GM08714 (cell line): ENCODE results near the gene CORO2A.
"Not testable (repeated sequence)": the region's sequence is repeated elsewhere in the genome, so short reads cannot be mapped to it uniquely, and the experiment has no call there.

Experiments used
- H3K4me3 ChIP-seq: fragments of 200-500 bp; sonication (Bioruptor generic); 2 replicates; pipeline ENCODE4 v1.5.1; 2014; ENCODE audit warnings: mild to moderate bottlenecking, low read length, inconsistent platforms
- ZNF274 ChIP-seq: IDR thresholded peaks from 2 replicates; pipeline ENCODE4 v1.6.1; 2012; ENCODE audit warnings: mild to moderate bottlenecking, low read depth, low read length

The CORO2A gene

DNA sequence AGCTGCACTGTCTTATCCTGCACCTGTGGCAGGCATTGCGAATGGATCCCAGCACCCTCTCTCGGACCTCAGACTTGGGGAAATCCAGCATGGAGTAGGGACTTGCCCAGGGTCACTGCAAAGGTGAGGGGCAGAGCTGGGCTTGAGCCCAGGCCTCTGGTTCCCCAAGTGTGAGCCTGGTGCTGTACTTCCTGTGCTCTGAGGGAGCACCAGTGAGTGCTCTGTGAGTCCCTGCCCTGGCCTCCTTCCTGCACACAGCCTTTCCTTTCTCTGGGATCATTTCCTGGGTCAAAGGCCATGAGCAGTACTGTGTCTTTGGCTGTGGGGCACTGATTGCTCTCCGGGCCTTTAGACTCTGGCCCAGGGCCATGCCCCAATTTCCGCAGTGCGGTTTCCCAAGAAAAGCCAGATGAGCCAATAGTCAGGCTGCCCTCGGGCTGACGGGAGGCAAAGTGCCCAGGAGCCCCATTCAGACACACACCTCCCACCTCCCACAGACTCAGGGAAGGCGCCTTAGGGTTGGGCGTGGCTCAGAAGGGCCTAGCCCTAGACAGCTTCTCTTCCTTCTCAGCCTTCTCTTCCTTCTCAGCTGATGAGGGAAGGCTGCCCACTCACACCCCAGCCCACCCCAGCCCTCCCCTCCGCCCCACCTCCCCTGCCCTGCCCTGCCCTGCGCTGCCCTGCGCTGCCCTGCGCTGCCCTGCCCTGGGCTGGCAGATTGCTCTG lies 50.1 kb downstream of the CORO2A start:
- TF ChIP-seq ZNF274, result no peak

DNA sequence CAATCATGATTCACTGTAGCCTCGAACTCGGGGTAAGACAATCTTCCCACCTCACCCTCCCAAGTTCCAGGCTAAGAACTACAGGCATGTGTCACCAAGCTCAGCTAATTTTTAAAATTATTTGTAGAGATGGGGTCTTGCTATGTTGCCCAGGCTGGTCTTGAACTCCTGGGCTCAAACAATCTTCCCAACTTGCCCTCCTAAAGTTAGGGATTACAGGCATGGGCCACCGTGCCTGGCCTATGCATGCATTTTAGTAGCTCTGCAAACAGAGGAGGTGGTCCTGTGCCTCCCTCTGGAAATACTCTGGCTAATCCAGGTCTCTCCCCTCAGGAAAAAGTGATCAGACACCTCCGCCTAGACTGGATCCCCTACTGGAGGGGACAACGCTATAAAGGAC lies 51.9 kb downstream of the CORO2A start:
- H3K4me3 ChIP-seq, result no peak overlapping the region
- no peak for TF ChIP-seq ZNF274

More for the DNA sequence above, 50.1 kb downstream of the CORO2A start:
- no peak overlapping the region for H3K4me3 ChIP-seq

DNA sequence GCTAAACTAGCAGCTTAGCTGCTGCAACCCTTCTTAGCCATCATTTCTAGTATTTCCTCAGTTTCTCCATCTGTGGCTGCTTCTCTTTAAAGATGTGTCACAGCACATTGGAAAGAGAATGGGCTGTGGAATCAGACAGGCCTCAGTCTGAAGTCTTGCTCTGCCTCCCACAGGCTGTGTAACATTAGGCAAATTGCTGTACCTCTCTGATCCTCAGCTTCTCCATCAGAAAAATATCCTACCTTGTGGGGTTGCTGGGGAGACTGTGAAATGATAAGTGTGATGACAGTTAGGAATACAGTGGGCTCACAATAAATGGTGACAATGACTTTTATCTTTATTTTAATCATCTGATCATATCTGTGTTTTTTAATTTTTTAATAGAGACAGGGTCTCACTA lies 55.9 kb downstream of the CORO2A start:
- TF ChIP-seq ZNF274, result no peak
- no peak overlapping the region for H3K4me3 ChIP-seq

DNA sequence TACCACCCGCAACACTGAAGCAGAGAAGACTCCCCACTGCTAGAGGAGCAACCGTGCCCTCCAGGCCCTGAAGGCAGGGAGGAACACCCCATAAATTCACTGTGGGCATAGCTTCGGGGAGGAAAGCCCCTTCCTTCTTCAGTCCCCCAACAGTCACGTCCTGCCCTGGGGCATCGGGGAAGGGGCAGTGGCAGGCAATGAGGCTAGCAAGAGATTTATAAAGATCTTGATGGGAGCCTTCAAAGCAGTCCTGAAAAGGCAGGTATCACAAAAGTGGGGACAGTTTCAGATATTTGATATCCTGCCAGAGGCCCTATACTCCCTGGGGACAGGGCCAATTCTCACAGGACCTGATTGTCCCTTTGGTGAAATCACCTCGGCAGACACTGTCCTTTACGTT lies 56.5 kb downstream of the CORO2A start:
- no peak for TF ChIP-seq ZNF274
- no peak overlapping the region for H3K4me3 ChIP-seq

DNA sequence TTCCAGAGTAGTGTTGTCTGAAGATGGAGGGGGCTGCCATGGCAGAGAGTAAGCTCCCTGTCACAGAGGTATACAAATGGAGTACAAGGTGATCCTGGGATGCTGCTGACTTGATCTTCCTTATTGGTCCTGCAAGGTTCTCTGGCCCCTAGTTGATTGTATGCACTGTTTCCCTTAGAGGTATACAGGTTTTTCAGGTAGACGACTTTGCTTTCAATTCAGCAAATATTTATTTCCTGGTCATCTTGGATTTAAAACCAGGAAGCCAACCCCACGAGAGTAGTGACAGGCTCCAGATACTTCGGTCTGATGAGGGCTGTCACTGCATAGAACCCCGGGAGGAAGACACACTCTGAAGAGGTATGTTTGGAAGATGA lies 56.9 kb downstream of the CORO2A start:
- no peak overlapping the region for H3K4me3 ChIP-seq
- no peak for TF ChIP-seq ZNF274

DNA sequence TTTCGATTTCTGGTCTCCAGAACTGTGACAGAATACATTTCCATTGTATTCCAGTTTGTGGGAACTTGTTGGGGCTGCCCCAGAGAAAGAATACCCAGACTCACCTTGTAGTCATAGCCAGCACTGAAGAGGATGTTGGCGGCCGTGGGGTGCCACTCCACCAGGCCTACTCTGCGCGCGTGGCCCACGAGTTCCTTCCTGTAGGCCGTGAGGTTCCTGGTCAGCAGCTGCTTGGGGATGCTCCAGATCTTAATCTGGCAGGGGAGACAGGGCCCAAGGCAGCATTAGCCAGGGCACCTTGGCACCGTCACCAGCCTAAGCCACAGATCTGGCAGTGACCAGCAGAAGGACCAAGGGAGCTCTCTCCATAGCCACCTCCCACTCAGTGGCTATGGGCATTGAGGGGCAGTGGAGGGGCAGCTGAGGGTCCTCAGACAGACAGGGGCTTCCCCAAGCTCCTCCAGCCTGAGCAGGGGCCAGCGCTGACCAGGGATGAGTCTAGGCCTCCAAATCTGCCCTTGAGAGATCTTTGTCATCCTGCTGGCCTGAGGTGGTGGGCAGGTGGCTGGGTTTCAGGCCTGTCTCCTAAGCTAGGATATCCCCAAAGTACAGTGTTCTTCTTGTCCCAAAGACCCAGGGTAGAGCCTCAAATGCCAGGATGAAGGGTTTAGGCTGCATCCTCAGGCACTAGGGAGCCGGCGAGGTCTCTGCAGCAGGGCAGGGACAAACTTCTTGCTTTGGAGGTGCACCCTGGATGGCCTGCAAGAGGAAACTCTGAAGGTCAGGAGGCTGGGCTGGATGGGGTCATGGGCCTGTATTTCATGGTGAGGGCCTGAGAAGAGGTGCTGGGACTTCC lies 57.5 kb downstream of the CORO2A start:
- no peak overlapping the region for H3K4me3 ChIP-seq
- TF ChIP-seq ZNF274, result no peak

DNA sequence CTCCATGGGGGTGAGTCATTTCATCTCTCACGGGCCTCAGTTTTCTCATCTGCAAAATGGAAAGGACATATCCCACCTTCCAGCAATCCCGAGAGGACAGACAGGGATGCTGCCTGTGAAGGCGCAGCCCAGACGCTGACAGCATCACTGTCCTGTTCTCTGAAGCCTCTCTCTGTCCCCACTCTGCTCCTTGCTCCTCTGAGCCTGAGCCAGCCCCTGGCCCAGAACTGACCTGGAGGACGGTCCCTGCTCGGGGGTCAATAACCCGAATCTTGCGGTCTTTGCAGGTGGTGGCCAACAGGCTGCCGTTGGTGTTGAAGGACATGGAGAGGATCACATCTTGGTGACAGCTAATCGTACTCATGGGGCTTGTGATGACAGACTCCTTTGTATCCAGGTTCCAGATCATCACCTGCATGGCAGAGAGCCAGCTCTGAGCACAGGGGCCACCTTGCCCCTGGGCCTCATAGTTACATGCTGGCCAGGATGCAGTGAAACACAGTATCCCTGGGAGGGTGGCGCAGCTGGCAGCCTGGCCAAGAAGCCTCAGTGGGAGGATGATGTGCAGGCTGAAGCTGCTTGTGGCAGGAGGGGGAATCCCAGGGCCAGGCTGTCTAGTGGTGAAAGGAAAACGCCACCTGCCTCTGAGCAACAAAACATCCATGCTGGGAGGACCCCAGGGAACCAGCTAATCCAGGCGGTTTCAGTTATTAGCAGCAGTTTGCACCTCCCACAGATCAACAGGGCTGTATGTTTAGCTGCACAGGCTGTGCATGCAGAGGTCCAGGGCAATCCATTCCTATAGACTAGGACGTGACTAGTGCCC lies 59.4 kb downstream of the CORO2A start:
- TF ChIP-seq ZNF274, result no peak
- H3K4me3 ChIP-seq, result no peak overlapping the region

DNA sequence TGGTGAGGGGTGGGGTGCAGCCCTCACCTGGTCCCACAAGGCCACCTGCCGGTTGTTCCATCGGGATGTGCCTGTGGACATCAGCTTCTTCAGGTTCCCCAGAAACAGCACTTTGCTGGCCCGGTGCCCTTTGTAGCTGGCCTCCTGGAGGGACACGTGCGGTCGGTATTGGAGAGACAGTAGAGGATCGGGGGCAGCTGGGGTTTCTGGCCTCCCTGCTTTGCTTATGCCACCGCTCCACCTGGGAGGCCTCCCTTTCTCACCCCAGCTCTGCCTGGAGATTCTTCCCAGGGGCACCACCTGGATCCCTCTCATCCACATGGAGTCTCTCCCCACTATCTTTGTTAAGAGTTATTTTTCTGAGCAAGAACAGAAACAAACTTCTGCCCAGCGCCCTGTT lies 60.3 kb downstream of the CORO2A start:
- no peak for TF ChIP-seq ZNF274
- no peak overlapping the region for H3K4me3 ChIP-seq

DNA sequence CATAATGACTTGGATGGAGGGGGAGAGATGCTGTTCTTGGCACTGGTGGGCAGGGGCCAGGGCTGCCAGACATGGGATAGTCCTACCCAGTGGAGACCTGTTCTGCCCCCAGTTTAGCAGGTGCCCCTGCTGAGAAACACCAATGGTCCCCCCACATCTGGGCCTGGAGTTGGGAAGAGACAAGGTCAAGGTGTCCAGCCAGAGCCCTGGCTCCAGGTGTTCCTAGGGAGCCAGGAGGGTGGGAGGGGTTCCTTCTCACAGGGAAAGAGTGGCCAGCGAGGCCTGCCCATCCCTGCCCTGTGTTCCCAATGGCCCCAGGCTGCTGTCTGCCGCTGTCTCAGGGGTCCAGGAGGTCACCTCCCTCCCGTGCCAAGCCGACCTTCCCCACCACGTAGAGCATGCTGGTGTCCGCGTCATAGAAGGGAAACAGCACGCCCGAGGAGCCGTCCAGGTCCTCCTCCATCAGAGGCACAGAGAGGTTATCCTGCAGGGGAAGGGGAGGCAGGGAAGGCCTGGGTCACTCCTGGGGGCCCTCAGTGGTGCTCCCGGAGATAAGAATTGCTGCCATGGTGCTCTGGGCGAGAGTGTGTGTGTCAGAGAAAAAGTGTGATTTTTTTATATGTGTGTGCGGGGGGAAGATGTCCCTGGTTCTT lies 61.7 kb downstream of the CORO2A start:
- no peak for TF ChIP-seq ZNF274
- no peak overlapping the region for H3K4me3 ChIP-seq

DNA sequence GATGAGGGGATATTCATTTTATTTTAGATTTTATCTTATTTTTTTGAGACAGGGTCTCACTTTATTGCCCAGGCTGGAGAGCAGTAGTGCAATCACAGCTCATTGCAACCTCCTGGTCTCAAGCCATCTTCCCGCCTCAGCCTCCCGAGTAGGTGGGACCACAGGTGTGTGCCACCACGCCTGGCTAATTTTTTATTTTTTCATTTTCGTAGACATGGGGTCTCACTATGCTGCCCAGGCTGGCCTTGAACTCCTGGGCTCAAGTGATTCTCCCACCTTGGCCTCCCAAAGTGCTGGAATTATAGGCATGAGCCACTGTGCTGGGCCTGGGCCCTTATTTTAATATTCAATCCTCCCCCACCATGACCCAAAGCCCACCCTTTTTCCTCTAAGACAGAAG lies 62.4 kb downstream of the CORO2A start:
- H3K4me3 ChIP-seq, result not testable (repeated sequence)

DNA sequence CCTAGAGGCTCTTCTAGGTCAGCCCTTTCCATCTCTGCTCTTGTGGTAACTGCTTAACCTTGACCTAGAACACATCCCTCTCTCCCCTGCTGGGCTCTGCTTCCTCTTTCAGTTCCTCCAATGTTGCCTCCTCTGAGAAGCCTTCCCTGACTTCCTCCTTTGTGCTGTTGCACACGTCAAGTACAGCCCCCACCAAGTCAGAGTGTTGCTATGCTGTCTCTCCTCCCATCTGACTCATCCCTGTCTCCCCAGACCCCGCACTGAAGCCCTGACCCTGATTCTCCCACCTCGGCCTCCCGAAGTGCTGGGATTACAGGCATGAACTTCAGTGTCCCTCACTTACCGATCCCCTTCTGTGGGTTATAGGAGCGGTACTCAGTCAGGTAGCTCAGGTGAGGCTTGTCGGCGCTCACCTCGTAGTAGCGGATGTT lies 63.0 kb downstream of the CORO2A start:
- no peak for TF ChIP-seq ZNF274
- H3K4me3 ChIP-seq, result no peak overlapping the region

DNA sequence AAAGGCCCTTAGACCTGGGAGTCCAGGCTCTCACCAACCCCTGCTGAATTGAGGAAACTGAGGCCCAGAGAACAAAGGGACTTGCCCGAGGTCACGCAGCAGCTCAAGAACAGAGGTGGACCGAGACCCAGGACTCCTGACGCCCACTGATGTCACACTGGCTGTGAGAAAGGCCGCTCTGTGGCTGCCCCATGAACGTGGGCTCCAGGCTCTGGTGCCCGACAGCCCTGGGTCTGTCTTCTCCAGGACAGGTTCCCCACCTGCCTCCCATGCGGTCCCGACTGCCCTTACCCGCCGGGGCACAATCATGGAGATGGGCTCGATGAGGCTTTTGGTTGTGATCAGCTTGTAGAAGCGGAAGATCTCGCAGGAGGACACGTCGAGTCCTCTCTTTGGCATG lies 64.1 kb downstream of the CORO2A start:
- no peak for TF ChIP-seq ZNF274
- H3K4me3 ChIP-seq, result no peak overlapping the region

DNA sequence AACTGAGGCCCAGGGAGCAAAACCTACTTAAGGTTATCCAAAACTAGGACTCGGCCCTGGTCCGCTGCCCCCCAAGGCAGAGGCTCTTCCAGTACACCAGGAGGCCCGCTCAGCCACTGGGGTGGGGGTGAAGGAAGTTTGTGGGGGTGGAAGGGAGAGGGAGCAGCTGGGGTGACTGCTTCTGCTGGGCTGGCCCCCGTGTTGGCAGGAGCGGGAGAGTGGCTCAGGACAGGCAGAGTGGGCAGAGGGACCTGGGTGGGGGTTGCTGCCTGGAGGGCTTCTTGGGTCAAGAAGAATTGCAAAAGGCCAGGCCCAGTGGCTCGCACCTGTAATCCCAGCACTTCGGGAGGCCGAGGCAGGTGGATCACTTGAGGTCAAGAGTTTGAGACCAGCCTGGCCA lies 65.2 kb downstream of the CORO2A start:
- no peak overlapping the region for H3K4me3 ChIP-seq

More for the DNA sequence above, 65.2 kb downstream of the CORO2A start:
- TF ChIP-seq ZNF274, result no peak
